Ishikawa (cell line): ENCODE measurements around the gene ATG16L2.

Experiments
- CEBPB ChIP-seq: IDR thresholded peaks from 2 replicates; pipeline ENCODE4 v1.6.1; 2012
- CREB1 ChIP-seq: IDR thresholded peaks from 2 replicates; pipeline ENCODE4 v1.6.1; 2012; ENCODE audit warnings: low read depth
- EGR1 ChIP-seq: IDR thresholded peaks from 2 replicates; pipeline ENCODE4 v1.6.1; 2012
- EP300 ChIP-seq: IDR thresholded peaks from 2 replicates; pipeline ENCODE4 v1.6.1; 2012; ENCODE audit warnings: borderline replicate concordance
- FOXM1 ChIP-seq: IDR thresholded peaks from 2 replicates; pipeline ENCODE4 v1.6.1; 2012; ENCODE audit warnings: low read depth, borderline replicate concordance
- NFIC ChIP-seq: IDR thresholded peaks from 2 replicates; pipeline ENCODE4 v1.6.1; 2012
- RAD21 ChIP-seq: IDR thresholded peaks from 2 replicates; pipeline ENCODE4 v1.6.1; 2012; ENCODE audit warnings: low read depth
- TCF12 ChIP-seq: IDR thresholded peaks from 2 replicates; pipeline ENCODE4 v1.6.1; 2012; ENCODE audit warnings: low read depth
- TEAD4 ChIP-seq: IDR thresholded peaks from 2 replicates; pipeline ENCODE4 v1.6.1; 2012
- YY1 ChIP-seq: IDR thresholded peaks from 2 replicates; pipeline ENCODE4 v1.6.1; 2012; ENCODE audit warnings: low read depth
- ZBTB7A ChIP-seq: IDR thresholded peaks from 2 replicates; pipeline ENCODE4 v1.6.1; 2012; ENCODE audit warnings: low read depth
- TF ChIP-seq, protein P1 (sequence below): IDR thresholded peaks from 2 replicates; pipeline ENCODE4 v1.6.1; 2012
- TF ChIP-seq, protein P2 (sequence below): IDR thresholded peaks from 2 replicates; pipeline ENCODE4 v1.6.1; 2012; ENCODE audit warnings: low read depth, mild to moderate bottlenecking
- TF ChIP-seq, protein P3 (sequence below): IDR thresholded peaks from 2 replicates; pipeline ENCODE4 v1.6.1; 2012

DNA sequence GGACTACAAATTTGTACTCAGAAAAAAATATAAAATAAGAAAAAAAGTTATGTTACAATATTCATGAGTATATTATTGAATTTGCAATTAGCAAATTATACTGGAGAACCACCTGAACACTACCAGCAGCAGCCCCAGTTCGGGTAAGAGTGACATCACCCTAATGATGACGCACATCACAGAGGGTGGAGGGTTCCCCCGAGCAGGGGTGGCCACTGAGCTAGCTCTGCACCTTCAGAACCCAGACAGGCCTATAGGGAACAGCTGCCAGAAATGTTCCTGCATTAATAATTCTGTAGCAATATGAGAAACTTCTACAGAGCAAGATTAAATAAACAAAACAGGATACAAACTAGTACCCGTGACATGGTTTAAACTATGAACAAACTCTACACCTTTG is 44.5 kb upstream of the ATG16L2 start:
- TF ChIP-seq, protein P1, sequence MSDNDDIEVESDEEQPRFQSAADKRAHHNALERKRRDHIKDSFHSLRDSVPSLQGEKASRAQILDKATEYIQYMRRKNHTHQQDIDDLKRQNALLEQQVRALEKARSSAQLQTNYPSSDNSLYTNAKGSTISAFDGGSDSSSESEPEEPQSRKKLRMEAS: no peak
- TF ChIP-seq FOXM1 (no peak), EGR1 (no peak), NFIC (no peak), EP300 (no peak), YY1 (no peak), CREB1 (no peak), TEAD4 (no peak), ZBTB7A (no peak), CEBPB (no peak), TCF12 (no peak), RAD21 (no peak)
- TF ChIP-seq, protein P2, sequence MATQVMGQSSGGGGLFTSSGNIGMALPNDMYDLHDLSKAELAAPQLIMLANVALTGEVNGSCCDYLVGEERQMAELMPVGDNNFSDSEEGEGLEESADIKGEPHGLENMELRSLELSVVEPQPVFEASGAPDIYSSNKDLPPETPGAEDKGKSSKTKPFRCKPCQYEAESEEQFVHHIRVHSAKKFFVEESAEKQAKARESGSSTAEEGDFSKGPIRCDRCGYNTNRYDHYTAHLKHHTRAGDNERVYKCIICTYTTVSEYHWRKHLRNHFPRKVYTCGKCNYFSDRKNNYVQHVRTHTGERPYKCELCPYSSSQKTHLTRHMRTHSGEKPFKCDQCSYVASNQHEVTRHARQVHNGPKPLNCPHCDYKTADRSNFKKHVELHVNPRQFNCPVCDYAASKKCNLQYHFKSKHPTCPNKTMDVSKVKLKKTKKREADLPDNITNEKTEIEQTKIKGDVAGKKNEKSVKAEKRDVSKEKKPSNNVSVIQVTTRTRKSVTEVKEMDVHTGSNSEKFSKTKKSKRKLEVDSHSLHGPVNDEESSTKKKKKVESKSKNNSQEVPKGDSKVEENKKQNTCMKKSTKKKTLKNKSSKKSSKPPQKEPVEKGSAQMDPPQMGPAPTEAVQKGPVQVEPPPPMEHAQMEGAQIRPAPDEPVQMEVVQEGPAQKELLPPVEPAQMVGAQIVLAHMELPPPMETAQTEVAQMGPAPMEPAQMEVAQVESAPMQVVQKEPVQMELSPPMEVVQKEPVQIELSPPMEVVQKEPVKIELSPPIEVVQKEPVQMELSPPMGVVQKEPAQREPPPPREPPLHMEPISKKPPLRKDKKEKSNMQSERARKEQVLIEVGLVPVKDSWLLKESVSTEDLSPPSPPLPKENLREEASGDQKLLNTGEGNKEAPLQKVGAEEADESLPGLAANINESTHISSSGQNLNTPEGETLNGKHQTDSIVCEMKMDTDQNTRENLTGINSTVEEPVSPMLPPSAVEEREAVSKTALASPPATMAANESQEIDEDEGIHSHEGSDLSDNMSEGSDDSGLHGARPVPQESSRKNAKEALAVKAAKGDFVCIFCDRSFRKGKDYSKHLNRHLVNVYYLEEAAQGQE: no peak
- TF ChIP-seq, protein P3, sequence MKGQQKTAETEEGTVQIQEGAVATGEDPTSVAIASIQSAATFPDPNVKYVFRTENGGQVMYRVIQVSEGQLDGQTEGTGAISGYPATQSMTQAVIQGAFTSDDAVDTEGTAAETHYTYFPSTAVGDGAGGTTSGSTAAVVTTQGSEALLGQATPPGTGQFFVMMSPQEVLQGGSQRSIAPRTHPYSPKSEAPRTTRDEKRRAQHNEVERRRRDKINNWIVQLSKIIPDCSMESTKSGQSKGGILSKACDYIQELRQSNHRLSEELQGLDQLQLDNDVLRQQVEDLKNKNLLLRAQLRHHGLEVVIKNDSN: no peak
